HFF-Myc (cell line): ENCODE results near the gene STMN3.
"Not testable (repeated sequence)": the region's sequence is repeated elsewhere in the genome, so short reads cannot be mapped to it uniquely, and the experiment has no call there.

ENCODE experiments used
- DNase-seq: peaks from one replicate; pipeline ENCODE4 v3.0.0-alpha.2; 2011; ENCODE audit warnings: low read depth; ENCODE audit errors: extremely low read depth
- H3K4me3 ChIP-seq: replicated peaks from 2 replicates; pipeline ENCODE4 v1.5.1; 2011; ENCODE audit warnings: low read depth, mild to moderate bottlenecking, control low read depth, low read length
- CTCF ChIP-seq: IDR thresholded peaks from 2 replicates; pipeline ENCODE4 v1.5.1; 2012; ENCODE audit warnings: mild to moderate bottlenecking, low read depth, low read length, control low read depth; ENCODE audit errors: missing control alignments

Gene STMN3

GRCh38 chr20:63672666-63673065 lies 19.4 kb upstream of the STMN3 start:
- H3K4me3 ChIP-seq, result no peak overlapping the region
- no peak for TF ChIP-seq CTCF
- no peak for DNase-seq

- DNase-seq, result not testable (repeated sequence)
Measured at GRCh38 chr20:63671695-63672094, 18.5 kb upstream of the STMN3 start.

GRCh38 chr20:63668351-63668750 lies 15.1 kb upstream of the STMN3 start:
- no peak for DNase-seq
- no peak for TF ChIP-seq CTCF
- no peak overlapping the region for H3K4me3 ChIP-seq

More at GRCh38 chr20:63671695-63672094, 18.5 kb upstream of the STMN3 start:
- H3K4me3 ChIP-seq, result not testable (repeated sequence)

- no peak for DNase-seq
- no peak for TF ChIP-seq CTCF
Measured at GRCh38 chr20:63667858-63668257, 14.6 kb upstream of the STMN3 start.

GRCh38 chr20:63665708-63666107 lies 12.5 kb upstream of the STMN3 start:
- DNase-seq, result no peak
- H3K4me3 ChIP-seq, result no peak overlapping the region
- TF ChIP-seq CTCF, result no peak

More at GRCh38 chr20:63667858-63668257, 14.6 kb upstream of the STMN3 start:
- H3K4me3 ChIP-seq, result no peak overlapping the region

- no peak for DNase-seq
- no peak for TF ChIP-seq CTCF
- no peak overlapping the region for H3K4me3 ChIP-seq
Measured at GRCh38 chr20:63664861-63665594, 11.8 kb upstream of the STMN3 start.

GRCh38 chr20:63664143-63664851 lies 11.1 kb upstream of the STMN3 start:
- no peak for TF ChIP-seq CTCF
- DNase-seq, result no peak
- no peak overlapping the region for H3K4me3 ChIP-seq
